ENCODE measurements around the gene REPIN1.

DNA sequence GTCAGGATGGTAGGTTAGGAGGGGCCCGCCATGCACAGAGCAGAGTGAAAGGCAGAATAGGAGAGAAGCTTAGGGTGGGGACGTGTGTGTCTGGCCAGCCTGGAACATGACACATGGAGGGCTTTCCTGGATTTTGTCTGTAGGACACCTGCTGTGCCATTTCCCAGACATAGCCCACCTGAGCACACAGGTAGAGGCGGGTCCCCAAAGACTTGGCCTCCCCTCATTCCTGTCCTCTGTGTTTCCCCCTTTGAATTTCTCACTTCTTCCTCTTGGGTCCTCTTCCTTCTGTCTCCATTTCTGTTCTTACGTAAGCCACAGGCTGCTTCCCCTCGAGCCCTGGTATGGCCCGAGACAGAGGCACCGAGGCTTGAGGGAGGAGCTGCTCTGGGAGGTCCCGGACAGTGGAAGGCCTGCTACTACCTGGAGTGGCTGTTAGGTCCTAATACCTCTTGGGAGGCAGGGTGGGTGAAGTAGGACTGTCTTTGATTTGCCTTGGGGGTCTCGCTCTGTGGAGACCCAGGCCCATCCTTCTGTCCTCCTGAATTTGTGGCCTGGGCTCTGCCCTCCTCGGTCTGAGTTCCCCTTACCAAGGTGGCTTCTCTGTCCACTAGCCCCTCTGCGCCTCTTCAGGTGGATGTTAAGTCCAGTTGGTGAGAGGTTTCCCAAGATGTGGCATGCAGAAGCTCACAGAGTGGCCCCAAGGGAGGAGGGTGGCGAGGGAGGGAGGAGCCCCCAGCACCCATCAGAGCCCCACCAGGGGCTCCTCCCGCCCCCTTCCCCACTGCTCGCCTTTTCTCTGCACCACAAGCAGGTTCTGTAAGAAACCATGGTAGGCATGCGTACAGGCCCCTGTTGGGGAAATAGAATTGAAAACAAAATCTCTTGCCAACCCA lies 16.0 kb downstream of the REPIN1 start:
- TF ChIP-seq, protein P1, sequence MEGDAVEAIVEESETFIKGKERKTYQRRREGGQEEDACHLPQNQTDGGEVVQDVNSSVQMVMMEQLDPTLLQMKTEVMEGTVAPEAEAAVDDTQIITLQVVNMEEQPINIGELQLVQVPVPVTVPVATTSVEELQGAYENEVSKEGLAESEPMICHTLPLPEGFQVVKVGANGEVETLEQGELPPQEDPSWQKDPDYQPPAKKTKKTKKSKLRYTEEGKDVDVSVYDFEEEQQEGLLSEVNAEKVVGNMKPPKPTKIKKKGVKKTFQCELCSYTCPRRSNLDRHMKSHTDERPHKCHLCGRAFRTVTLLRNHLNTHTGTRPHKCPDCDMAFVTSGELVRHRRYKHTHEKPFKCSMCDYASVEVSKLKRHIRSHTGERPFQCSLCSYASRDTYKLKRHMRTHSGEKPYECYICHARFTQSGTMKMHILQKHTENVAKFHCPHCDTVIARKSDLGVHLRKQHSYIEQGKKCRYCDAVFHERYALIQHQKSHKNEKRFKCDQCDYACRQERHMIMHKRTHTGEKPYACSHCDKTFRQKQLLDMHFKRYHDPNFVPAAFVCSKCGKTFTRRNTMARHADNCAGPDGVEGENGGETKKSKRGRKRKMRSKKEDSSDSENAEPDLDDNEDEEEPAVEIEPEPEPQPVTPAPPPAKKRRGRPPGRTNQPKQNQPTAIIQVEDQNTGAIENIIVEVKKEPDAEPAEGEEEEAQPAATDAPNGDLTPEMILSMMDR (IDR thresholded peaks at IDR 0.05): no peak
- TF ChIP-seq EZH2 (IDR thresholded peaks at IDR 0.05; ENCODE audit: borderline replicate concordance, insufficient read depth, low read depth, low read length, poor library complexity, severe bottlenecking): no peak
